ENCODE results near the gene SMIM24.

Gene SMIM24

DNA sequence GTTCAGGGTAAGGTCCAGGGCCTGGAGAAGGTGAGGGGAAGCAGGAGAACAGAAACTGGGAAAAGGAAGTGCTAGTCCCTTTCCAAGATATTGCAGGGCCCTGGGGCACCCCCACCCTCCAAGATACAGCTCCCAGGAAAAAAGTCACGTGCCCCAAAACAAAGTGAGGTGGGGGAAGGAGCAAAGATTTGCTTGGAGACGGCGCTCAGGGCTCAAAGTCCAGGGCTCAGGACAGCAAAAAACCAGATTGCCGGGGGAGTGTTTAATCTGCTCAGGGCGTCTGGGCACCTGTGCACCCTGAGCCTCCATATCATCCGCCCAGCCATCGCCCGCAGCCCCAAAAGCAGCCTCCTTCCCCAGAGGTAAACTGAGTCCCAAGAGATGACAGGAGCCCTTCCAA lies 6.3 kb downstream of the SMIM24 start:
- DNase-seq (ENCODE audit: low read depth) = no peak

DNA sequence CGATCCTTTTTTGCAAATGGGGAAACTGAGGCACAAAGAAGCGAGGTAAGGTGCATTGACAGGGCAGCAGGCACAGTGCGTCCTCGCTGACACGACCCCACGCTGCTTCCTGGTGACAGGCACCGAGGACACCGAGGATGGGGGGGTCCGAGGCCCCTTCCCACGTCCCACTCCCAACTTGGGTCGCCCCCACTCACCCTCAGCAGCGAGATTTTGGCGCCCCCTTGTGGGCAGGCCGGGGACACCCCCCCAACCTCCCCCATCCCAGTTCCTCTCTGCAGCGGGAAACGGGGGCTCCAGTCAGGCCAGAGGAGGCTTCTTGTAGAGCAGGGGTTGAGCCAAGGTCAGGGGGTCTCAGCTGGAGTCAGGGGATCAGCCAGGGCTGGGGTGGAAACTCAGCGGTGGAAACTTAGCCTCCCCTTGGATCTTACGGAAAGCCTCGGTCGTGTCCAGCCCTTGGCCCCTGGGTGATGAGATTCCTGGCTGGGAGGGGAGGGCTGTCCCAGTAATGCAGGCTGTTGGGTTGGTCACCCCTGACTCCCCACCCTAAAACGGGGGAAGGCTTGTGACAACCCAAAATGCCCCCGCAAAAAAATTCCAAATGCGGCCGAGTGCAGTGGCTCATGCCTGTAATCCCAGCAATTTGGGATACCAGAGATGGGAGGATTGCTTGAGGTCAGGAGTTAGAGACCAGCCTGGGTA lies 8.2 kb downstream of the SMIM24 start:
- DNase-seq (ENCODE audit: low read depth) = no peak

DNA sequence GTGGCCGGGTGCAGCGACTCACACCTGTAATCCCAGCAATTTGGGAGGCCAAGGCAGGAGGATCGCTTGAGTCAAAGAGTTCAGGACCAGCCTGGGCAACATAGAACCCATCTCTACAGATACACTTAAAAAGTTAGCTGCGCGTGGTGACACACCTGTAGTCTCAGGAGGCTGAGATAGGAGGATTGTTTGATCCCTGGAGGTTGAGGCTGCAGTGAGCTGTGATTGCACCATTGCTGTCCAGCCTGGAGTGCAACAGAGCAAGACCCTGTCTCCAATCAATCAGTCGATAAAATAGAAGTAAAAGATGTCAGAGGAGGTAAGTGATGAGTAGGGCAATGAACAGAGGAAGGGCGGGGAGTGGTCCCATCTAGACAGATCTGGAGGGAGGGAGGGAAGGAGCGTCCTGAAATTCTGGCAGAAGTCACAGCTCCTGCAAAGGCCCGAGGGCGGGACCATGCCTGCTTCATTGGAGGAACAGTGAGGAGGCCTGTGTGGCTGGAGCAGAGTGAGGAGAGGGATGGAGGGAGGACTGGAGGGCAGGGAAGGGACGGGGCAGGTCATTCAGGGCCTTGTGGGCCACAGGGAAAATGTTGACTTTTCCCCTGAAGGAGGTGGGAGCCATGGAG lies 9.7 kb downstream of the SMIM24 start:
- DNase-seq (ENCODE audit: low read depth) = no peak

DNA sequence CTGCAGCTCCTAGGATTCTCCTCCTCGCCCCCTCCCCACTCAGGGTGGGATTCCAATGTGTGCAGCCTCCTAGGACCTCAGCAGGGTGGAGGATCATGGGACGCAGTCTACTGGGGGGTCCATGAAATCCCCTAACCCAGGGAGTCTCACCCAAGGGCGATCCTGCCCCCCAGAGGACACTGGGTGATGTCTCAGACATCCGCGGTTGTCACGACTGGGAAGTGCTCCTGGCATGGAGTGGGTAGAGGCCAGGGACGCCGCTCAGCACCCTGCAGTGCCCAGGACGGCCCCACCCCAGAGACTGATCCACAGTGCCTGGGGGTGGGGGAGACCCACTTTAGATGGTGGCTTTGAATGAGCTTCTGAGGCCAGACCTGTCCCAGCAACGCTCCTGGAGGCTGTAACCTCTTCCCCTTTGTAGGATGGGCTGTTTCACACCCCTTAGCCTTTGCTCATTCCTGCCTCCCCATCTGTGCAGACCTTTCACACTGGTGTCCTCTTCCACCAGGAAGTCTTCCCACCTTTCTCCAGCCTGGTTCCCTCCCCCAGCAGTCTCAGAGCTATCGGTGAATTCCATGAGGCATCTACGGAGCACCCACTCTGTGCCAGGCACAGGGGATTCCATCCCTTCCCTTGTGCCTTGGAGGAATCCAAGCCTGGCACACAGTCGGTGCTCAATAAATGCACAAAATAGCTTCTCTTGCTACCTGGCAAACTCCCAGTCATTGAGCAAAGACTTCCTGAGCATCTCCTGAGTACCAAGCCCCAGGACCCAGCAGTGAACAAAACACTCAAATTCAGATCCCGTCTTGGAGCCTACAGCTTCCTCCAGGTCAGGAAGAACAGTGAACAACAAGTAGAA lies 10.5 kb downstream of the SMIM24 start:
- no peak for DNase-seq (ENCODE audit: low read depth)

DNA sequence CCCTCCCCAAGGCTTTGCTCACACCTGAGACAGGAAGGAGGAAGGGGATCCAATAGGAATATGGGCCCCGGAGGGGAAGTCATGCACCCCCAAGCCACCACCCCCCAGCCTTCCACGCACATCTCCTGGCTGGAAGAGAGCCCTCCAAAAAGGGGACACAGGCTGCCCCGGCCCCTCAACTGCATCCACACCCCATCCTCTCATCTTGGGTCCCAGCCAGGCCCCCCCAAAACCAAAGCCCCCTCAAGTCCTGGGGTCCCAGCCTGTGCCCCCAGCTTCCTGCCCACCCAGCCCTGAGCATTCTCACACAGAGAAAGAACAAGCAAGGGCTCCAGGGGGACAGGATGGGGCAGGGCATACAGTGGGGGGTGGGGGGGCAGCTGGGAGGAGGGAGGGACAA lies 12.1 kb downstream of the SMIM24 start:
- no peak for DNase-seq (ENCODE audit: low read depth)

DNA sequence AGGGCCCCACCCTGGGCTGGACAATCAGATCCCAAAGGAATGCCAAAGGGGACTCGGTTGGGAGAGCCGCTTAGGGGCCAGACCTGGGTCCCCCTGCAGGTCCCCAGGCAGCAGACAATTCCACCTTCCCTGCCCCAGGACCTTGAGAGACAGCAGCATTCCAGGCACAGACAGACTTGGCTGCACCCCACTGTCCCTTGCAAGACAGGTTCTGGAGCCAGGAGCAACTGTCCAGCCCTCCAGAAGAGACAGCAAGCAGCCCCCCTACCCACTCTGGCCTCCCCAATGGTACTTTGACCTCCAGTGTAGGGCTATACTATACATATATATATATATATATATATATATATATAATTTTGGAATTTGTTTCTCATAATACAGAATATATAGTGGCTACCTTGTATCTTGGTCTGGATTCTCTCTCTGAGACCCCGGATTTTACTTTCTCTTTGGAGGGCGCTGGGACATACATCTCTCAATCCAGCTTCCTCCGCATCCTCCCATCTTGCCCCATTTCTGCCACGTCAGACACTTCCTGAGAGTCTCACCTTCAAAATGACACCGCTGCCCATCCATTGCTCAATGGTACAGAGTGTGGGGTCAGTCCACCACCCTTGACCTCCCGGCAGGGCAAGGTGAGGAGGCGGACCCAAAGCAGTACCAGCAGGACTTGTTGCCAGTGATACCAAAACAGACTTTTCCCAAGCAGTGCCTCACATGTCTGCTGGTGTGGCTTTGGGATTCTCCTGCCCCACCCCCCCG lies 12.7 kb downstream of the SMIM24 start:
- DNase-seq (ENCODE audit: low read depth) = no peak

DNA sequence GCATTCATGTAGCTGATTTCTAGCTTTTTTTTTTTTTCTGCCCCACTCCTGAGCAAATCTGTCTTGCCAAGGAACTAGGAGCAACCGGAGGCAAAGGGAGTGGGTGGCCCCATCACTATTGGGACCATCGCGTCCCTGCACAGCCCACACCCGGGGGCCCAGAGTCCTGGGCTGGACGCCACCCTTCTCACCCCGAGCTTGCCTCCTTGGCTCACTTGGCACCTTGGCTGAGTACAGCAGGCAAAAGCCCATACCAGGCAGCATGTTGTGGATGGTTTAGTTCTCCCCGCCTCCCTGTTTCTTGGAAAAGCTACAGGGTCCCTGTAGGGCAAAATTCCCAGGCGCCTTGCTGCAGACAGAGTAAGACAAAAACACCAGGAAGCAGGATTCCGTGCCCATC lies 13.7 kb downstream of the SMIM24 start:
- DNase-seq (ENCODE audit: low read depth) = no peak

DNA sequence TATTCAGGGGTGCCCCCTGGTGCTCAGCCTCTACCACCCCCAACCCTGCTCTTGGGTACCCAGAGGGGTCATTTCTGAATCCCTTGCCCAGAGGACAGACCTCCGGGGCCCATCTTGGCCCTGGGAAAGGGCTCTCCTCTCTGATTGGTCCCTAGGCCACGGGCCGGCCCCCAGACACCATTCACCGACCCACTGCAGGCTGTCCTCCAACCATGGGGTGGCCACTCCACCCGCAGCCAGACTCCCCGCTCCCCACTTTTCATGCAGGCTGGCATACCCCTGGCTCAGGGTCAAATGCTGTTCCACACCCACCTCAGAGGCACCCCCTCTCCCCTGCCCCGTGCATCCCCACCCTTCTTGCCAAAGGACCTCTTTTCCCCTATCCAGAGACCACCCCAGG lies 14.8 kb downstream of the SMIM24 start:
- DNase-seq (ENCODE audit: low read depth) = no peak

DNA sequence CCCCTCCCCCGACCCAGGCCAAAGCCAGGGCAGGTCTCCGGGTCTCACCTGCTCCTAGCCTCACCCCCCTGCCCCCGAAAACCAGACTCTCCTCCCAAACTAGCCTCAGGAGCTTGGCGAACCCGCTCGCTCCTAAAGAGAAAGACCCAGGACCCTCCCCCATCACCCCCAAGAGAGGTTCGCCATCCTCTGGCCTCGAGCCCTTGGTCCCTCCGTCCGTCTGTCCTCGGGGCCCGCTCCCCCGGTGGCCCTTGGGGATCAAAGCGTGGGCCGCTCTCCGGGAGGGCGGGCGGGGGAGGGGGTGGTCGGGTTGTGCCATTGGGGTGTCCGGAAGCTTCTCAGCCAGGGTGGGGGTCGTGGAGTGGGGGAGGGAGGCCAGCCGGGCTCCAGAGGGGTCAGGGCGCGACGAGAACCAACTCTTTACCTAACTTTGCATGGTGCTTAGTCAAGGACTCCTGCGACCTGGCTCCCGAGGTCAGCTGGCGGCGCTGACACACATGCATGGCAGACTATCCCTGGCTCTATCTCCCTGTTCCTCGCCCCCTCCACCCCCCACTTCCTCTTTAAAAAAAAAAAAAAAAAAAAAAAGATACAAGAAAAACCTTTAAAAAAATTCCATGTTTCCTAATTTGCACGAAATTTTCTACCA lies 15.6 kb downstream of the SMIM24 start:
- DNase-seq (ENCODE audit: low read depth) = peak; percentile 34

DNA sequence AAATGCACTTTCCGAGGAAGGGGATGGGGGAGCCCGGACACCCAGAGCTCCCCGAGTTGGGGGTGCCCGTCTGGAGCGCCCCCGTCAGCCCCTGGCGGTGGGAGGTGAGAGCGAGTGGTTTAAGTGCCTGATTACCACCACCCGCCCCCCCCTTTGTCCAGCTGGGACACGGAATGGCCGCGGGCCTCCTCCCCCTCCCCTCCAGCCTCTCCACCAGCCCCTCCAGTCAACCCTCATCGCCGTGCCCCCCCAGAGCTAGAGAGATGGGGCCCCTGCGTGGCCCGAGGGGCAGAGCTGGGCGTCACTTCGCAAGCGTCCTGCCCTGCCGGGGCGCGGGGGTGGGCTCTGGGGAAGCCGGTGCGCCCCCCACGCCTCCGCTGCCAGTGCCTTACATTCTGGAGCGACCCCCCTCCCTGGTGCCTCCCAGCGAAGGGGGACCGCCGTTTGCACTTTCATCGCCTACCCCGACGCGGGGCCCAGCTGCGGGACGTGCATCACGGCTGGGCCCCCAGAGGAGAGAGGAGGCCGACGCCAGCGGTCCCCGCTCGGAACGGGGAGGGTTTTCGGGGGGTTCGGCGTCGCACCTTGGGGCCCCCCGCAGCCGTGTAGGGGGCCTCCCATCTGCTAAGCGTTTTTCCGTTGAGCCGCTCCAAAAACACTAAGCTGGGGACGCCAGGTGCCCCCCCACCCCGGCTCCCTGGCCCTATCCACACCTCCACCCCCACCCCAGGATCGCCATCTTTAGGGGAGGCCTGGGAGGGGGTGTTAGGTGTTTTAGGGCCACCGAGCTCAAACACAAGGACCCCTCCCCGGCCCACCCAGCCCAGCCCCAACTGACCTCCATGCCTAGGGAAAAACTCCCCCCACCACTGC lies 16.4 kb downstream of the SMIM24 start:
- no peak for DNase-seq (ENCODE audit: low read depth)

DNA sequence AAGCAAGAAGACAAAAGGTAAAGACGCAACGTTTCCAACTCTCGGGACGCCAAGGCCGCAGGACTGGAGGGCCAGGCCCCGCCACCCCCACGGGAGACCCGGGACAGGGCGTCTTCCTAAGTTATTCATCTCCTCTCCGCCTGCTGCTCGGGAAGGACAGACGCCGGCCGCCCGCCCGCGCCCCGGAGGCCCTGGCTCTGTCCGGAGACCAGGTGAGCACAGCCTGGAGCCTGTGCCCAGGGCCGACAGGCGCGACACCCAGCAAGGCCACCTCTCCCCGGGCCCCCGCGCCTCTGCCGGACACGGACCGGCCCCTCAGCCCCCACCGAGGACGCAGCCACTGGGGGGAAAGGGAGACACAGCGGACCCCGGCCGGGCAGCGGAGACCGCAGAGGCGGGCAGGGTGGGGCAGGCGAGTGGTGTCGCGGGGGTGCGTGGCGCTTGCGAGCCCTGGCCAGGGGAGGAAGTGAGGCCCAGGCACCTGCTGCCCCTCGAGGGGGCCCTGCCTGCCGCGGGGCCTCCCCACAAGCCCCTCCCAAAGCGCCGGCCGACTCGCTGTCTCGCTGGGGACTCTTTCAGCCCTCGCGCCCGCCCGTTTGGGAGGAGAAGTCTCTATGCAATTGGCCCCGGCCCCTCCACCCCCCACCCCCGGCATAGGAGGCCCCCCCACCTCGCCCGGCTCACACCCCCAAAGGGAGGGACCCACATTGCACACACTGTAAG lies 17.2 kb downstream of the SMIM24 start:
- DNase-seq (ENCODE audit: low read depth) = no peak

DNA sequence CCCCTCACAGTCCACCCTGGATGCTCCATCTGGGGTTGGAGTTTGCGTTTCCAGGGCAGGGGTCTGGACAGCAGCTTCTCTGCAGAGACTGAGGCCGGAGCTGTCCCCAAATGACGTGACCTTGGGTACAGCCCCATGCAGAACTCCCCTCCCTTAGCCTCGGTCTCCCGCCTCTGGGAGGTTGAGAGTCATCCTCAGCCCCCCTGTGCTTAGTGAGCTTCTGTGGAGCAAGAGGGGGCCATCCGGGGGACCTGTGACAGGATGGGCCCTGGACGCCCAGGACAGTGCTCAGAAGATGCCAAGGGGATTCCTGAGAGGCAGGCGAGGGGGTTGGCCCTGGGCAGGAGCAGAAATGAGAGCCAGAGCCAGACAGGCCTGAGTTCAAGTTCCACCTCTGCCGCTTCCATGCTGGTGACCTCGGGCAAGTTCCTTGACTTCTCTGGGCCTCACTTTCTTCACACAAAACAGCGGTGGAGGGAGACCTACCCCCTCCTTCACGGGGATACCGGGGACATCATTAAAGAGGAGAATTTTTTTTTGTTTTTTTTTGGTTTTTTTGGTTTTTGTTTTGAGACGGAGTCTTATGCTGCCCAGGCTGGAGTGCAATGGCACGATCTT lies 20.3 kb downstream of the SMIM24 start:
- DNase-seq (ENCODE audit: low read depth) = no peak

DNA sequence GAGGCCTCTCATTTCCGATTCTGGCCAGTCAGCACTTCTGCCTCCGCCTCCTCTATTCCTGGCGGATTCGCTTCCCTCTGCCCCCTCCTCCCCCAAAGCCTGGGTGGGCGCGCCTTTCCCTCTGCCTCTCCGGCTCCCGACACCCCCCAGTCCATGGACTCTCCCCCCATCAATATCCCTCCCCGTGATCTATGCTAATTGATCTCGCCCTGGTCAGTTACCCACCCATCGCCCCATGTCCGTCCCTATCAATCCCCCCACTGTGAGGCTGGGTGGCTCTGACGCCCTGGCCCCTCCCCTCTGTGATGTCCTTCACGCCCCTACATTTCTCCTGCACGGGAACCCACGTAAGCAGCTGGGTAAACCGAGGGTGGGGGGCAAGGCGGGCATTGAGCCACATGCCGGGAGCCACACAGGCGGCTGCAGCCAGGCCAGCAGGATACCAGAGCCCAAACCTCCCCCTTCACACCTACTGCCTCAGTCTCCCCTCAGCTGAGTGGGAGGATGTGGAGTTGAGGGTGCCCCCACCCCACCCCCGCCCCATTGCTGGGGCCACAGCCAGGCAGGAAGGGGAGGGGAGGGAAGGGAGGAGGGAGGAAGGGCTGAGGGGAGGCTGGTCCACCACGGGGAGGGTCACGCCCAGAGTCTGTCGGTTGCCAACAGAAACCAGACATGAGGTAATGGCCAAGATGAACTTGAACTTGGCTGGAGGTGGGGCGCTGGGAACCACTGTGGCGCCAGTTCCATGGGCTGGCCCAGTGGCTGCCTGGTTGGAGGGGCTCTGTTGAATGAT lies 21.0 kb downstream of the SMIM24 start:
- peak; percentile 94 for DNase-seq (ENCODE audit: low read depth)

DNA sequence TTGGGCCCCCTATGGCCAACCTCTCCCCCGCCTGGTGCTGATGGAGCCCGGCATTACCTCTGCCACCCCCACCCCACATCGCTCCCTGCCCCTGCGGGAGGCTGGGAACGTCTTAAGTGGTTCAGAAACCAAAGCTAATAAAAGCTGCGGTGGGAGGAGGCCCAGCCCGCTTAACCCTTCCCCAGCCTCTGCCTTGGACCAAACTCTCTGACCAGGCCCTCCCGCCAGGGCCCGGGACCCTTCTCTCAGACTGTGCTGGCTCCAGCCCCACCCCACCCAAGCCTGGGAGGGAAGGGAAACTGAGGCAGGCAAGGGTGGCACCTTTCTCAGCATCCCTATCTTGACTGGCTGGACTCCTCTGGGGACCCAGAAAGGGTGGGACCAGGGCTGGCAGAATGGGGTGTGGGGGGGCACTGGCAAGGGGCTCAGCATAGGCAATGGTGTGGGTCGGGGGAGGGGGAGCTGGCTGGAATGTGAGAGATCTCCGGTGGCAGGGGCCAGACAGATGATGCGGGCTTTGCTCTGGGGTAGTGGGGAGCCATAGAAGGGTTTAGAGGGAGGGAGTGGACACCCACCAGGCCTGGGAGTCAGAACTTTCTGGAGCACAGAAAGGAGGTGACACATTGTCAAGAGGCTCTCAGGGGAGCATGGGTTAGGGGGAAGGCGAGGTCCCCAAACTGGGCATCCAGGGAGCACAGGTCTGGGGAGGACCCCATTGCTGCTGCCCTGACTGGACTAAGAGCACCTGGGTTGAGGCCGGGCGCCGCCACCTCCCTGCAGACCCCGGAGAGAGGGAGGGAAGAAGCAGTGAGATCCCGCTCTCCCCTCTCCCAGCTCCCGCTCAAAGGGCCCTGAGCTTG lies 21.9 kb downstream of the SMIM24 start:
- DNase-seq (ENCODE audit: low read depth) = peak; percentile 37

DNA sequence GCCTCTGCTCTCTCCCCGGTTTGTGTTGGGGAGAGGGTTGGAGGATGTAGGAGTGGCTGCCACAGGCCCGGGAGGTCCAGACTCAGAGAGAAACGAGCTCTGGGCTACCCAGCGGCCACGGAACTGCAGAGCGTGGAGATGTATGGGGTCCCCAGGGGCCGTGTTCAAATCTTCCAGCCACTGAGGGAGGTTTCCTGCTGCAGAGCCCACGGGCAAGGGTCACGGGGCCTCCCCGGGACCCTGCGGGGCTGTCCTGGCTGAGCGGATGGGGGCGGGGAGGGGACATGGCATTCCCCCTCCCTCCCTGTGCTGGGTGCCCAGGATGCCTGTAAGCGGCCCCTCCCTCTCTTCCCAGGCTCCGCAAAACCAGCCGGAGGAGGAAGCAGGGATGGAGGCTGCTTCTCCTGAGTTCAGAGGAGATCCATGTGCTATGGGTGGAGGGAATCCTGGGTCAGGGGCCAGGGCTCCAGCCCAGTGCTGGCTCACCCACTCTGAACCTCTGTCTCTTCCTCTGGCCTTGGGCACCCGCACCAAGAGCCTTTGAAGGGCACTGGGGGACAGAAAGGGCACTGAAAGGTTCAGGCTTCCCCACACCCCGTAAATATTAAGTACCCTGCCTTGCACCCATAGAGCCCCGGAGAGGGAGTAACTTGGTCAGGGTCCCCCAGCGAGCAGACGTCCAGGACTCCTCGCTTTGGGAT lies 22.6 kb downstream of the SMIM24 start:
- no peak for DNase-seq (ENCODE audit: low read depth)

DNA sequence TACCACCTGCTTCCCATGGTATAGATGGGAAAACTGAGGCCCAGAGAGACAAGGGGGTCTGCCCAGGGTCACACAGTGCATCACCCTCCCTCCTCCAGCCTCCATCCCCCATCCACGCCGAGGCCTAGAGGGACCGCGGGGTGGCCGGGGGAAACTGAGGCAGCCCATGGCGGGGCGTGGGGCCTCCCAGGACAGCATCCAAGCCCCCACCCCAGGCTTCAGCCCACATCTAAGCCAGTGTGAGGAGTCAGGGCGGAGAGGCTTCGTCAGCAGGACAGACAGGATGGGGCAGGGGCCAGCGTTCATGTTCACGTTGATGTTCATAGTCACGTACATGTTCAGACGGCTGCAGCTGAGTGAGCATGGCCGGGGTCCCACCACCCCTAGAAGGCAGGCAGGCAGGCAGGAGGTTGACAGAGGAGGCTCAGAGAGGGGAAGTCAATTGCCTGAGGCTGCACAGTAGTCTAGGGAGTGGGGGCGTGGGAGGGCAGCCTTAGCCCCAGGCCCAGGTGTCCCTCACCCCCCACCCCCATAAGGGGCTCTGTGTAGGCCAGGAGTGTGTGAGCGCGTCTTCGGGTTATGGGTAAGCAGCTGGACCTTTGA lies 23.3 kb downstream of the SMIM24 start:
- DNase-seq (ENCODE audit: low read depth) = no peak
